NAMALWA (cell line): ENCODE measurements around the gene PIK3CB.

Experiments
- DNase-seq: peaks from one replicate; pipeline ENCODE4 v3.0.0-alpha.2; 2015; ENCODE audit warnings: low spot score

PIK3CB gene

DNA sequence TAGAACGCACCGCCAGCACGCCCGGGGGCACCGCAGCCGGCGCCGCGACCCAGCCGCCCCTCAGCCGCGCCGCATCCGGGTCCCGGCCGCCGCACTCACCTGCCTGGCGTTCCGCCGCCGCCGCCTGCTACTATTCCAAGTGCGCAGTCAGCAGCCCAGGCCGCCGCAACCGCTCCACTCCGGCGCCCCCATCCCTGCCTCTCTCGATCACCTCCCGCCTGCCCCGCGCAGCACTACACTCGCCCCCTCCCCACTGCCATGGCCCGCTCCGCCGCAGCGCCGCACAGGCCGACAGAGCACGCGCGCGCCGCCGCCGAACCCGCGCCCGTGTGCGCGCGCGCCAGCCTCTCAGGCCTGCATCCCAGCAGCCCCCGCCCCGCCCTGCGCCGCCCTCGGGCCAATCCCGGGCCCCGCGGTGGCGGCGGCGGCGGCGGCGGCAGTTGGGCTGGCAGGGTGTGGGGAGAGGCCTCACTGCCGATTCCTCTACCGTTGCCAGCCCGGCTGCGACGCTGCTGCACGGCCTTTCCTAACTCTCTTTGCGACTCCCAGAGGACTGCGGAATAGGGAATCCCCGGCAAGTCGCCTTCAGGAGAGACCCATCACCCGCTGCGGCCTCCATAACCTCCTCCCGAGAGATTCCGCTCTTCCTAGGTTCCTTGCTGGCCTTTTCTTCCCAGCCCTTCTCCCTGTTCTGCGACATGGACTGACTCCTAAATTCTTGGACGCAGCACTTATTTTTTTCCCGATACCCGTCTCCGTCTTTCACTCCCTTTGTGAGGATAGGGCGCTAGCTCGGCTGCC is at the start of gene PIK3CB:
PIK3CB (minus strand) TSS at position 333 of the 801 bp plus-strand sequence. CDS start 75,585 bp downstream, outside the sequence.
- DNase-seq = peak; percentile 91

DNA sequence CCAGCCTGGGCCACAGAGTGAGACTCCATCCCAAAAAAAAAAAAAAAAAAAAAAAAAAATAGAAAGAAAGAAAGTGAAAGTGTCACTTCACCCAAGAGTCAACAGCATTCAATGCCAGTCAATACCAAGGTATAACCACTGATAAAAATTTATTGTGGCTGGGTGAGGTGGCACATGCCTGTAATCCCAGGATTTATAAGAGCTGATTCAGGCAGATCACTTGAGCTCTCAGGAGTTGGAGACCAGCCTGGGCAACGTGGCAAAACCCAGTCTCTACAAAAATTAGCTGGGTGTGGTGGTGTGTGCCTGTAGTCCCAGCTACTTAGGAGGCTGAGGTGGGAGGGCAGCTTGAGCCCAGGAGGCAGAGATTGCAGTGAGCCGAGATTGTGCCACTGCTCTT is 46.5 kb upstream of the PIK3CB start:
- no peak for DNase-seq

DNA sequence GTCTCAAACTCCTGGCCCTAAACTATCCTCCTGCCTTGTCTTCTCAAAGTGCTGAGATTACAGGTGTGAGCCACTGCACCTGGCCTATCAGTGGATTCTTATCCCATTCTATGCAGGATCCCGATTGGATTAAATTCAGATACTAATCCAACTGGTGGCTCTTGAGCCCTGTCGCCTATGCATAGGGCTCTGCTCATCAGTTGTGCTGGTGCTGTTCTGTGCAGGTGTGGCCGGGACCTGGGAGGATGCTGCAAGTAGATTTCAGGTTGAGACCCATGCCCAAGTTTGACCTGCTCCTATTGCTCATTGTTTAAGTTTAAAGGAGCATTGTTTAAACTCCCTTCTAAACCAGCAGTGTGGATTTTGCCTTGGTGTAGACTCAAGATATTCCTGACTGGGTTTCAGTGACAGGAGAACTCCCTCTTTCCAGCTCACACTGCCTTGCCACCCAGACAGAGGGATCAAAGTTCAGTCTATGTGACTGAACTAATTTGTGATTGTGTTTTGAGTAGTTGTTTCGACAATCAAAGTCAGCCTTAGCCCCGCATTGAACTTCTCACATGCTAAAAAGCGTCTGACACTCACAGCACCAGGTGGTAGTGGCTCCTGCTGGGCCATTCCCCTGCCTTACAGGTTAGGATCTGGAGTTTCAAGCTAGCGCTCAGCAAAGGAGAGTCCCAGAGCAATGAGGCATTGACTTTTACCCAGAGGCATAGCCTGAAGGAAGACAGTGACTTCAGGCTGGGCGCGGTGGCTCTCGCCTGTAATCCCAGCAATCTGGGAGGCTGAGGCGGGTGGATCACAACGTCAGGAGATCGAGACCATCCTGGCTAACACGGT is 45.0 kb upstream of the PIK3CB start:
- no peak for DNase-seq

- no peak for DNase-seq
Observed at GRCh38 chr3:138877226-138877625, 42.5 kb upstream of the PIK3CB start.

GRCh38 chr3:138875754-138876664 is 41.3 kb upstream of the PIK3CB start:
- no peak for DNase-seq

DNA sequence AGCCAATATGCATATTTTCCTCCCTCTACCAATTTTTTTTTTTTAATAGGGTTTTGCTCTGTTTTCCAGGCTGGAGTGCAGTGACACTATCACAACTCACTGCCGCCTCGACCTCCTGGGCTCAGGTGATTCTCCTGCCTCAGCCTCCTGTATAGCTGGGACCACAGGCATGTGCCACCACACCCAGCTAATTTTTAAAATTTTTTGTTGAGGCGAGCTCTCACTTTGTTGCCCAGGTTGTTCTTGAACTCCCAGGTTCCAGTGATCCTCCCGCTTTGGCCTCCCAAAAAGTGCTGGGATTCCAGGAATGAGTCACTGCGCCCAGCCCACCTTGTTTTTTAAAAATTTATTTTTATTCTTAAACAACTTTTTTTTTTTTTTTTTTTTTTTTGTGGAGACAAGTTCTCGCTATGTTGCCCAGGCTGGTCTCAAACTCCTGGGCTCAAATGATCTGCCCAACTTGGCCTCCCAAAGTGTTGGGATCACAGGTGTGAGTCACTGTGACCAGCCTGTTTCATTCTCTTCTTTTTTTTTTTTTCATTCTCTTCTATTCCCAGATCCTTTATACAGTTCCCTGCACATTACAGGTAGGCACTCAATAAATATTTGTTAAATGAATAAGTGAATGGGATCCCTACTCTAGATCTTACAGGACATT is 40.5 kb upstream of the PIK3CB start:
- no peak for DNase-seq

- no peak for DNase-seq
Observed at GRCh38 chr3:138873471-138874278, 38.9 kb upstream of the PIK3CB start.

DNA sequence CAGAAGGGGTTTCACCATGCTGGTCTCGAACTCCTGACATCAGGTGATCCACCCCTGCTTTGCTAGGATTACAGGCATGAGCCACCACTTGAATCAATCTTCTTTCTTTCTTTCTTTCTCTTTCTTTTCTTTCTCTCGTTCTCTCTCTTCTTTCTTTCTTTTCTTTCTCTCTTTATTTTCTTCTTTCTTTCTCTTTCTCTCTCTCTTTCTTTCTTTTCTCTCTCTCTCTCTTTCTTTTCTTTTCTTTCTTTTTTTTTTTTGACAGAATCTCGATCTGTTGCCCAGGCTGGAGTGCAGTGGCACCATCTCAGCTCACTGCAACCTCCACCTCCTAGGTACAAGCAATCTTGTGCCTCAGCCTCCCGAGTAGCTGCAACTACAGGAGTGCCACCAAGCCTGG is 37.9 kb upstream of the PIK3CB start:
- no peak for DNase-seq

DNA sequence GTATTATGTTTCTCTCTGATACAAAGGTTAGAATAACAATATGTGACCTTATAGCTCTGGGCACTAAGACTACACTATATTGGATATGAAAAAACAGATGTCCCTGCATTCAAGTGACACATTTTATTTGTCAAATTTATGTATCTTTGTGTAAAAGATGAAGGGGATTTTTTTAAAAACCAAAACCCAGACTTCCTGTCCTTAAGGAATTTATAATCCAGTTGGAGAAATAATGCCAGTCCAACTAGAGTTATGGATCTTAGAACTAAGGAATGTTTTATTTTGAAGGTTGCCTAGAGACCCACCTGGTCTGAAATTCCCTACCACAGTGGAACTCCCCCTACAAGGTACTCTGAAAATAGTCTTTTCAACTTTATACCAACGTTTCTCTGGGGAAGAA is 33.3 kb upstream of the PIK3CB start:
- DNase-seq = no peak

DNA sequence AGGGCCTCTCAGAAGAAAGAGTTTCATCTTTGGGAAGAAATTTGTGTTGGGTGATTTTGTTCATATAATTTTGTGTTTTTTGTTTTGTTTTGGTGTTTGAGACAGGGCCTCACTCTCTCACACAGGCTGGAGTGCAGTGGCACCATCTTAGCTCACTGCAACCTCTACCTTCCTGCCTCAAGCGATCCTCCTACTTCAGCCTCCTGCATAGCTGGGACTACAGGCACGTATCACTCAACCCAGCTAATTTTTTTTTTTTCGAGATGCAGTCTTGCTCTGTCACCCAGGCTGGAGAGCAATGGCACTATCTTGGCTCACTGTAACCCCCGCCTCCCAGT is 29.0 kb upstream of the PIK3CB start:
- no peak for DNase-seq

GRCh38 chr3:138862924-138863775 is 28.4 kb upstream of the PIK3CB start:
- DNase-seq = no peak

GRCh38 chr3:138862531-138862923 is 27.8 kb upstream of the PIK3CB start:
- no peak for DNase-seq

DNA sequence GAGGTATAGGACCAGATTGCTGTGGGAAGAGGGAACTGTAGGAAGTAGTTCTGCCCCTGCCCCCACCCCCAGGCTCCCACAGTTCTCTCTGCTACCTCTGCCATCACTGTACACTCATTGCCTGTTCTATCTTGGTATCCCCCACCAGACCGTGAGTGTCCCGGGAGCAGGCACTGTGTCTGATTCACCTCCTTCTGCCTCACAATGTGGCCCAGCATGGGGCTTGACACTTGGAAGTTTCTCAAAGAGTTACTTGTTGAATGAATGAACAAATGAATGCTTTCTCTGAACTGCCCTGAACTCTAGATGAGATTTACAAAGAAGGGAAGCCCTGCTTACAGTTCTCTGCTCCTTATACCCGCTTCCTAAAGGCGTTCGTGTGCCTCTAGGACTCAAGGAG is 27.1 kb upstream of the PIK3CB start:
- DNase-seq = no peak

- no peak for DNase-seq
Observed at GRCh38 chr3:138856799-138857198, 22.1 kb upstream of the PIK3CB start.

DNA sequence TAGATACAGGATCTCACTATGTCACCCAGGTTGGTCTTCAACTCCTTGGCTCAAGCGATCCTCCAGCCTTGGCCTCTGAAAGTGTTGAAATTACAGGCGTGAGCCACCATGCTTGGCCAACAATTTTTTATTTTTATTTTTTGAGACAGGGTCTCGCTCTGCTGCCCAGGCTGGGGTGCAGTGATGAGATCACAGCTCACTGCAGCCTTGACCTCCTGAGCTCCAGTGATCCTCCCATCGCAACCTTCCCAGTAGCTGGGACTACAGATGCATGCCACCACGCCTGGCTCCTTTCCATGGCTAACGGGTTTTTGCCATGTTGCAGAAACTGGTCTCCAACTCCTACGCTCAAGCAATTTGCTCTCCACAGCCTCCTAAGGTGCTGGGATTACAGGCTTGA is 20.2 kb upstream of the PIK3CB start:
- DNase-seq = no peak

DNA sequence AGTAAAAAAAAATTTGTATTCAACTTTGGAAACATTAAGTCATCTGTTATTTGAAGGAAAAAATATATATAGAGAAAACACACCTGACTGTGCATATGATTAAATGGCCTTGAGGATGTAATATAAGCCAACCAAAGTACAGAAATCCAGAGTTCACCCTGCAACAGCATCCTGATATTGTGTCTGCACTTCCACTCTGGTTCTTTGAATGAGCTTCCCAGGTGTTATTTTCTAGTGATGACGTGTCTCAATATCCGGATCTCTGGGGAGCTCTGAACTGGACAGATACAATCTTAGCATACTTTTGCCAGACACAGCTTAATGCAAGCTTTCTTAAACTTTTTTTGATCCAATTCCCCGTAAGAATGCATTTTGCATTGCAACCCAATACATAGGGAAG is 19.5 kb upstream of the PIK3CB start:
- no peak for DNase-seq

DNA sequence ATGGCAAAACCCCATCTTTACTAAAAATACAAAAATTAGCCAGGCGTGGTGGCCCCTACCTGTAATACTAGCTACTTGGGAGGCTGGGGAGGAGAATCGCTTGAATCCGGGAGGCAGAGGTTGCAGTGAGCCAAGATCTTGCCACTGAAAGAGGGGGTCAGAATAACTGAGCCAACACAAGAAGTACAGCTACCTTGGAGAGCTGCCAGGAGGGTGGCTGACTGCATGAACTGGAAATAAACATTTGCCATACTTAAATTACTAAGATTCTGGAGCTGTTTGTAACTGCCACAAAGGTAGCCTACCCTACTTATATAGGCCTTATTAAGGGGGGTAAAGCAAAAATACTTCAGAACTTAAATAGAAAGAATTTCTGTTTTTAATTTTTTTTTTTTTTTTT is 15.4 kb upstream of the PIK3CB start:
- no peak for DNase-seq

DNA sequence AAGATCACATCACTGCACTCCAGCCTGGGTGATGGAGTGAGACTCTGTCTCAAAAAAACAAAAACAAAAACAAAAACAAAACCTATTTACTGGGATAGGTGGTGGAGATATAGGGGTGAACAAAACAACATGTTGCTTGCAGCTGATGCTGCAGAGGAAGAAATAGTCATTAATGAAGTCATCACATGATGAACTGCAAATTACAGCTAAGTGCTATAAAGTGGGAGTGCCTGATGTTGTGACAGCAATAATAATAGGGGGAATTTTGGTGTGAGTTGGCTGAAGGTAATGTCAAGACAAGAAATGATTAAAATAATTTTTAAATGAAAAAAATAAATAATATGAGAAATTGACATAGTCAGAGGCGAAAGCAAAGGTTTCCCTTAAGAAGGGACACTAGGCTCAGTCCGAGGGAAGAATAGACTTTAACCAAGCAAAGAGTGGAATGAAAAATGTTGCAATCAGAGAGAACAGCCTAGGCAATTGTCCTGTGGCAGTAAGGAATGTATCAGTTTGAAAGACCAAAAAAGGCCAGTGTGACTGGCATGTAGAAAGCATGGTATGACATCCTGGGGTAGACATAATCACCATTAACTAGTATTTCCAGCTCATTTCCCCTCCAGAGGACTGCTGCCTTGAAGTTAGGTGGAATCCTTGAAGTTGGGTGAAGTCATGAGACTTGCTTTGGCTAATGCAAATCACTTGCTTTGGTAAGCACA is 14.7 kb upstream of the PIK3CB start:
- peak; percentile 27 for DNase-seq

DNA sequence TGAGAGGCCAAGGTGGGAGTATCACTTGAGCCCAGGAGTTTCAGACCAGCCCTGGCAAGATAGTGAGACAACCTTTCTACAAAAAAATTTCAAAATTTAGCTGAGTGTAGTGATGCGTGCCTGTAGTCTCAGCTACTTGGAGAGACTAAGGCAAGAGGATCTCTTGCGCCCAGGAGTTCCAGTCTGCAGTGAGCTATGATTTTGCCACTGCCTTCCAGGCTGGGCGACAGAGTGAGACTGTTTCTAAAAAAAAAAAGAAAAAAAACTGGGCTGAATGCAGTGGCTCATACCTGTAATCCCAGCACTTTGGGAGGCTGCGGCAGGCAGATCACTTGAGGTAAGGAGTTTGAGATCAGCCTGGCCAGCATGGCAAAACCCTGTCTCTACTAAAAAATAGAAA is 14.0 kb upstream of the PIK3CB start:
- DNase-seq = no peak
